Epithelial cell of prostate (primary cell): ENCODE results near the gene MTFP1.
"Not testable (repeated sequence)": the region's sequence is repeated elsewhere in the genome, so short reads cannot be mapped to it uniquely, and the experiment has no call there.

ENCODE experiments used
- DNase-seq: peaks from one replicate; pipeline ENCODE4 v3.0.0-alpha.2; 2011; ENCODE audit warnings: low read depth, low spot score
- H3K27ac ChIP-seq: fragments of 450-650 bp; 2 replicates; pipeline ENCODE4 v1.5.1; 2017; ENCODE audit warnings: mild to moderate bottlenecking

Gene MTFP1

DNA sequence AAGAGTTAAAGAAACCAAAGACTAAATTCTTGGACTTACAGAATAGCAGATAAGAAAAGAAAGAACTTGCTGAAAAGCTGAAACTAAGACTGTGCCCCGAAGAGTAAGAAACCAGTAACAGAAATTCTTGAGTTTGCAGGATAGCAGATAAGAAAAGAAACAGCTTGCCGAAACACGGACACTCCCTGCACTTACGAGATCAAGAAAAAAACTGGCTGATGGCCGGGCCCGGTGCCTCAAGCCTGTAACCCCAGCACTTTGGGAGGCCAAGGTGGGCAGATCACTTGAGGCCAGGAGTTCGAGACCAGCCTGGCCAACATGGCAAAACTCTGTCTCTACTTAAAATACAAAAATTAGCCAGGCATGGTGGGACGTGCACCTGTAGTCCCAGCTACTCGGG, 25.9 kb downstream of the MTFP1 start:
- DNase-seq, H3K27ac ChIP-seq: not testable (repeated sequence)

DNA sequence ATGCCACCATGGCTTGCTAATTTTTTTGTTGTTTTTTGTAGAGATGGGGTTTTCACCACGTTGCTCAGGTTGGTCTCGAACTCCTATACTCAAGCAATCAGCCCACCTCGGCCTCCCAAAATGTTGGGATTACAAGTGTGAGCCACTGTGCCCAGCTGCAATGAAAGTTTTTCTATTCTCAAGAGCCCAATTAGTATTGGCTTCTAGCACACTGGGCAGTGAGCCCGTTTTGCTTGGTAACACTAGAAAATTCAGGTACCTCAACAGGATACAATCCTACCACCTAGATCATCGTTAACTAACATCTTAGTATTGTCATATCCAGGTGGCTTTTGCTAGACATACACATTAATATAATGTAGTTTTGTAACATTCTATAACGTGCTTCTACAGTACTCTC, 27.3 kb downstream of the MTFP1 start:
- DNase-seq: no peak
- no peak overlapping the region for H3K27ac ChIP-seq

DNA sequence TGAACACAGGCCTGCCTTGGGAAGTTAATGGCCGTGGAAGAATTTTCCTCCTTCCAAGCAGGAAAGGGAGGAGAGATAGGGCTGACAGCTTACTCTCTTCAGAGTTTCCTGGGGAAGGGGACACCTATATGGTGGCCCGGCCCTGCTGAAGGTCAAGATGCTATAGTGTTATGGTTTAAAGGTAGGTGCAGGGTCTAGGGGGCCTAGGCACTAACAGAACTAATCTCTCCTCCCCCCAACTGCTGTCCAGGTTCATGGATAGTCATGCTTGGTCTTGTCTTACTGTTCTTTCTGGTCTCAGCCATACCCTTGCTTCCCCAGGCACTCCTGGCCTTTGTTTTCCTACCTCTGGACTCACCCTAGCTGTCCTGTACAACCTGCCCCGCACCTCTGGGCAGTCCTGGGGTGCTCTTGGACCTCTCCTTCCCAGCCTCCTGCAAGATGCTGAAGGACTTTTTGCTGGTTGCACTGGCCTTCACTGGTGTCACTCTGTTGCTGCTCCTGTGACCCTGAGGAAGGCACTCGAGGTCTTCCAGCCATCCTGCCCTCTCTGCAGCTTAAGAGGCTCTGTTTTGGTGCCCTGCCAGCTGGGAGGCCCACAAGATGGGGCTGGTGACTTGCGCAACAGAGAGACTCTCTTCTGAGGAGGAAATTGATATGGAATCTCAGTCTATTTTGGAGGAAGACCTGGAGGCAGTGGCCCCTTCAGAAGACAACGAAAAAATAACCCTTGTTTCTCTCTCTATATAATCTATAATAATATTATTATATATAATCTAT, 28.4 kb downstream of the MTFP1 start:
- H3K27ac ChIP-seq: no peak overlapping the region
- no peak for DNase-seq

DNA sequence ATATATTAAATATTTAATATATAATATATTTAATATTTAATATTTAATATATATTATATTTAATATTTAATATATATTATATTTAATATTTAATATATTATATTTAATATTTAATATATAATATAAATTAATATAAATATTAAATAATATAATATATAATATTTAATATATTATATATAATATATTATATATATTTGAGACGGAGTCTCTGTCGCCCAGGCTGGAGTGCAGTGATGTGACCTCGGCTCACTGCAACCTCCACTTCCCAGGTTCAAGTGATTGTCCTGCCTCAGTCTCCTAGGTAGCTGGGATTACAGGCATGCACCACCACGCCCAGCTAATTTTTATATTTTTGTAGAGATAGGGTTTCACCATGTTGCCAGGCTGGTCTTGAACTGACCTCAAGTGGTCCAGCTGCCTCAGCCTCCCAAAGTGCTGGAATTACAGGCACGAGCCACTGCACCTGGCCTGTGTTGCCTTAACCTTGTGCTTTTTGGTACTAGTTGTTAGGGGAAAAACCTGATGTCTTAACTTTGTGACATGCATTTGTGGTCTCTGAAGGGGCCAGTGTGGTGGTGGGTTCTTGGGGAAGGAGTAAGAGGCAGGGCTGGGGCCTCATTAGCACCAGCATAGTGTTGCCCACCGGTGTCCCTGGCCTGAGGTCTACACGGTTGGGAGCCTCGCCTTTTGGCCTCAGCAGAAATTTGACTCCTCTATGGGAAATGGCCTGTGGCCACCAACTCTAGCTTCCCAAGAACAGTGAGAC, 29.7 kb downstream of the MTFP1 start:
- DNase-seq: no peak
- H3K27ac ChIP-seq: no peak overlapping the region

DNA sequence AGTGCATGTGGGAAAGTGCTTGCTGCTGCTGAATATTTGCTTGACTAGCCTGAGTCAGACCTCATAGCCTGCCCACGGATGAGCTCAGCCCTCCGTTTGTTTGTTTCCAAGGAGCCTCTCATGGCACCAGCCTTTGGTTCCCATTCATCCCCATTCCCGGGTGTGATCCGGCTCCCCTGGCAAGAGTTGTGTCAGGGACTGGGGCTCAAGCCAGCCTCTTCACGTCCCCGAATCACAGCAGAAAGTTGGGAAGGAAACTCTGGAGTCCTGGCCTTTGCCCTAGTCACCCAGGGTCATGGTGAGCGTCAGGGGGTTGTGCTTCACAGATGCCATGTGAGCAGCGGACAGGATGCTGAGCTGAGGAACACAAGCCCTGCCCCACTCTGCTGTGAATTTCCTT, 32.4 kb downstream of the MTFP1 start:
- no peak for DNase-seq

DNA sequence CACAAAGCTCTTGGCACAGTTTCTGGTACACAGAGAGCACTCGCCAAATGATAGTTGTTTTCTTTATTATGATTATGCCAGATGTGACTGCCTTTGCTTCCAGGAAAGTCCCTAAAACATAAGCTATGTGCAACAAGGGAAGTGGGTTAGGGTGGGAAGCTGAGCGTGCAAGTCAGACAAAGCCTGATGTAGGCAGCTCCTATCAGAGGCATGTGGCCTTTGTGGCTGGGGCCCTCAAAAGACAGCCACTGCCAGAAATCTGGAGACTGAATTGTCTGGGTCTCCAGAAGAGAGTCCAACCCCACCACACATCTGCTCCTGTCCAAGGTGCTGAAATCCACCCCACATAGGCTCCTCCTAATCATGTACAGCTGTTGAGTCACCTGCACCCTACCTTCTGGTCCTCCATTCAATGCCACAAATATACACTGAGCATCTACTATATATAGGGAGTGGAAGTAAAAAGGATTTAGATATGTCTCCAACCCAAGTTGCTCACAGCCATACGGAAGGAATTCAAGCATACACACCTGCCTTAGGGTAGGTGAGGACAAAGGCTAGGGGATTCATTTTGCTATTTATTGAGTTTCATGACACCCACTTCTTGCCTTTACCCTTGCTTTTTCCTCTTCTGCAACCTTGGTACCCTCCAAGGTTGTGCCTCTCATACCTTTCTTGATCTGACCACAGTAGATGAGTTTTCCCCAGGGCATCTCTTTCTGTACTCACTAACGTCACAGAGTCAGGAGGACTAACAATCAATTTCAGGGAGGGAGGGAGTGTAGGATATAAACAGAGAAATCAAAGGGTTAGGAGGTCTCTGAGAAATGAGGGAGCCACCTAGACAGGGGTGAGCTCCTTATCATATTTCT, 33.8 kb downstream of the MTFP1 start:
- no peak for DNase-seq
- no peak overlapping the region for H3K27ac ChIP-seq

More for the DNA sequence above, 32.4 kb downstream of the MTFP1 start:
- no peak overlapping the region for H3K27ac ChIP-seq

DNA sequence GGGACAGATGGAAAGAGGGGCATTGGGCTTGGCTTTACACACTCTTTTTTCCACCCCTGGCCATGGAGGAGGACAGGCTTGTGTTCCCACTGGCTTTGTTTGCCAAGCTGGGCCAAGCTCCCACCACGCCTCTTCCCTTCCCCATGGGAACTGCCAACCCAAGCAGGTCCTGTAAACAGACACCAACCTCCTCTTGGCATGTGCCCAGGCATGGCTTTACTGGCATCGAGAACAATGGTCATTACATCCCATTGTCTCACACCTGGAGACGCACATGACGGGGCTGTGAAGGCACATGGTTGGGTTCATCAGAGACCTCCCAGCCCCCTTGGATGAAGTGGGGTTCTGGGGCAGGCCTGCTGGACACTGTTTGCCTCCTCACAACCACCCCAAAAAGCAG, 34.6 kb downstream of the MTFP1 start:
- DNase-seq: no peak
- H3K27ac ChIP-seq: no peak overlapping the region

DNA sequence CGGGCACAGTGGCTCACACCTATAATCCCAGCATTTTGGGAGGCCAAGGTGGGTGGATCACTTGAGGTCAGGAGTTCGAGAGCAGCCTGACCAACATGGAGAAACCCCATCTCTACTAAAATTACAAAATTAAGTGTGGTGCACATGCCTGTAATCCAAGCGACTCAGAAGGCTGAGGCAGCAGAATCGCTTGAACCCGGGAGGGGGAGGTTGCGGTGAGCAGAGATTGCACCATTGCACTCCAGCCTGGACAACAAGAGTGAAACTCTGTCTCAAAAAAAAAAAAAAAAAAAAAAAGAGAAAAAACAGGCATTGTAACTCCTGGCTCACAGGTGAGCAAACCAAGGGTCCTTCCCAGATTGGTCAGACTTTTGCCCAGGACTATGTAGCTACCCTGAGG, 35.0 kb downstream of the MTFP1 start:
- DNase-seq, H3K27ac ChIP-seq: not testable (repeated sequence)

DNA sequence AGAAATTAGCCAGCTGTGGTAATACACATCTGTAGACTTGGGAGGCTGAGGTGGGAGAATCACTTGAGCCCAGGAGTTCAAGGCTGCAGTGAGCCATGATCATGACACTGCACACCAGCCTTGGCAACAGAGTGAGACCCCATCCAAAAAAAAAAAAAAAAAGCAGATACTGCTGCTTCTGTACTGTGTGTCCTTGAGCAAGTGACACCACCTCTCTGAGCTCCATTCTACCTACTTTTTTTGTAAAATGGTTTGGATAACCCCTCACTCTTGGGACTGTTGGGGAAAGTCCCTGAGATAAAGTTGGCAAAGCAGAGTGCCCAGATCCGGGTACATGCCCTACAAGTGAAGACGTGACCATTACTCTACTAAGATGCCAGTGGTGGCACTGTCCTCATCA, 43.6 kb downstream of the MTFP1 start:
- H3K27ac ChIP-seq: no peak overlapping the region
- DNase-seq: no peak

DNA sequence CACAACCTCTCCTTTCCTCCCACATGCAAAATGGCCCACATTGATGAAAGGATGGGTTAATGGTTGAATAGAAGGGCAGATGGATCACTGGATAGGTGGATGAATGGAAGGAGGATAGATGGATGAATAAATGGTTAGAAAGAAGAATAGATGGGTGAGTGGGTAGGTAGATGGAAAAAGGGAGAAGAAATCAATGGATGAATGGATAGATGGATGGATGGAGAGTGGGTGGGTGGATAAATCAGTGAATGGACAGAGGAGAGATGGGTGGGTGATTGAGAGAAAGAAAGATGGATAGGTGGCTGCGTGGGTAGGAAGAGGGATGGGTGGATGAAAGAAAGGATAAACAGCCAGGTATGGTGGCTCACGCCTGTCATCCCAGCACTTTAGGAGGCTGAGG, 45.1 kb downstream of the MTFP1 start:
- H3K27ac ChIP-seq: no peak overlapping the region
- DNase-seq: no peak

DNA sequence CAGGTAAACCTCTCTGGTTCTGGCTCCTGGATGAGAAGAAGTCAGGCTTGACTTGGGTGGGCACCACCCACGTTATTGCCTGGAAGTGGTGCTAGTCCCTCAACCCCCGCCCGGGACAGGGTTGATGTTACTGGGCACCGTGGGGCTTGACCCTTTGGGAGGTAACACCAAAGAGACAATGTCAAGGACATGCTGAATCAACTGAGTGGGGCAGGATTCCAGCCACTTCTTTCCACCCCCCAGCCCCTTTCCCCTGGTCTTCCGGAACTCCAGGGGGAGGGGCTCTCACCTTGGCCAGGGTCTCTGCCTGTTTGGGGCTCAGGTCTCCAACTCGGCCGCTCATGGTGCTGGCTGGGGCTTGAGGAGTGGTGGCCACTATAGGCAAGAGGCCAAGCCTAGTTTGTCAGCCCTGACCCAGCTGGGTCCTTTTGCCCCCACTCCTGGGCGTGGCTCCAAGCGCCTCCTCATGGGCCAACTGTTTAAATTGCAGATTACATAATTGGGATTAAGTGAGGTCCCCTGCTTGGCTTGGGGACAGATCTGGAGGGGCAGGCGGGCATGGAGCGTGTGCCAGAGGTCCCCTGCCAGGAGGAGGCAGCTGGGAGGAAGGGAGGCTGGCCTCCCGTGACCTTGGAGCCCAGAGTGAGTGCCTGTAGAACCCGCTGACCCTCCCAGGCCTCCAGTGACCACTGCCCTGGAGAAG, 46.2 kb downstream of the MTFP1 start, which contains the start of gene SEC14L3:
Gene SEC14L3 (minus strand): TSS at position 402 of the 703 bp plus-strand sequence. CDS start 59 bp downstream, at position 343.
- no peak for DNase-seq
- no peak within 1 kb of the TSS for H3K27ac ChIP-seq

DNA sequence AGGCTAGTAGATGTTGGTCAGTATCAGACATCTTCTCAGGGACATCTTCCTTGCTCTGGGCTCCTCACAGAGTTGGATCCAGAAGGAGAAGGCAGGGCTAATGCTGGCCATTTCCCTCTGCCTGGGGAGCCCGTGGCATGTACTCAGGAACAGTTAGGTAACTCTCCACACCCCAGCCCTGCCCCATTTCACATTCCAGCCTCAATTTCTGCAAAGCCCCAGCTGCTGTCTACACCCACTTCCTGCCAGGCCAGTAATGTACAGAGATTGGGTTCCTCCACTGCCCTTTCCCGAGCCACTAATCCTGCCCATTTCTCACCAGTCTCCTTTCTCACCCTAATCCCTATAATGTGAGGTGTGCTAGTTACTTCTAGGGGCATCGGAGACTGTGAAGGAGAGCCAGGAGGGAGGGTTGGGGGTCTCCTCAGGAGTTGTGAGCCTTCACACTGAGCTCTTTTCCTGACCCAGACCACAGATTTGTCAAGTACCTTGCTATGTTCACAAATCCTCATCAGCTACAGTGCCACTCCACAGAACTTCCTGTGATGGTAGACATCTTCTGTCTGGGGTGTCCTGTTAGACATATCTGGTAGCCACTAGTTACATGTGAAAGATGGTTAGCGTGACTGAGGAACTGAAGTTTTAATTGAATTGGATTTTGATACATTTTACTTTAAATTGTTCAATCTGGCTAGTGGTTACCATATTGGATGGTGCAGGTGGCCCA, 47.6 kb downstream of the MTFP1 start:
- DNase-seq: no peak
- no peak overlapping the region for H3K27ac ChIP-seq

DNA sequence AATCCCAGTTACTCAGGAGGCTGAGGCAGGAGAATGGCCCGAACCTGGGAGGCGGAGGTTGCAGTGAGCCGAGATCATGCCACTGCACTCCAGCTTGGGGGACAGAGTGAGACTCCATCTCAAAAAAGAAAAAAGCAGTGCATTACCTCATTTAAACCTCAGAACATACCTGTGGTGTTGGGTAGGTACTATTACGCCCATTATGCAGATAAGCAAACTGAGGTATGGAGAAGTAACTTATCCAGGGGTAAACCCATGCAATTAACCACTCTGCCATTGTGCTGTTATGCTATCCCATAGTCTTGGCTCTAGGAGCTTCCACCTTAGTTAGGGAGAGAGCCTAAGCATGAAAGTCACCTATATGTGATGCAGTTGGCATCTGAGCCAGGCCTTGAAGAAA, 48.6 kb downstream of the MTFP1 start:
- no peak overlapping the region for H3K27ac ChIP-seq
- DNase-seq: no peak

DNA sequence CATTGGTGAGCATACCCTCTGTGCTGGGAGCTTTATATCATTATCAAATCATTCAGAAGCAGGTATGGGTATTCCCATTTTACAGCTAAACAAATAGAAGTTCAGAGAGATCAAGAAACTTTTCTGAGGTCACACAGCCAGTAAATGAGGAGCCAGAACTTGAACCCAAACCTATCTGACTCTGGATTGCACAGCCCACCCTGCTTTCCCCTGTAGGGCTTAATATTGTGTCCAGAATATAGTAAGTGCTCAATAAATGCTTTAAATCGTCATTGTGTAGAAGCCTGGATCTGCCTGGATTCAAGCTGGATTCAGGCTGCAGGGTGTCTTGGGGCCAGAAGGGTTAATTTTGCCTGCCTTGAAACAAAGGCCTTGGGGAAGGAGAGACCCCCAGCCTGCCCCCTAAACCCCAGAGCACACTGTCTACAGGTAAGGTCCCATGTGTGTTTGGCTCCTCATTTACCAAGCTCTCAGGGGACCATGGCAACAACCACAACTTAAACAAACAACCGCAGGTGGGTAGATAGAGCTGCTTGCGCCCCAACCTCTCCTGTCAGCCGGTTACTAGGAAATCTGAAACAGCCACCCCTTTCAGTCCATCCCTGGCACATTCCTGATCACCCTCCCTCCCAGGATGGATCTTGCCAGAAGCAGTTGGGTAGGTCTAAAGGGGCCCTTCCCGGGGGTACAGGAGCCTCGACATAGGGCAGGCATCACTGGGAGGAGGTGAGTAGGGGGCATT, 49.3 kb downstream of the MTFP1 start:
- no peak for DNase-seq
- H3K27ac ChIP-seq: no peak overlapping the region
